ENCODE measurements around the gene TAT. TPM values are rescaled to one million over a fixed set of nuclear protein-coding genes. Genes with fewer than 3 reads are reported as not detected.
A peak's percentile ranks its signal among the peaks of the same experiment; 100 is the strongest.

The TAT gene
- total RNA-seq (2013): not detected
- polyA plus RNA-seq (not detected), polyA minus RNA-seq (not detected in 2 replicates), total RNA-seq (0 to 2.3 (median 0) reads per million in 11 experiments)

DNA sequence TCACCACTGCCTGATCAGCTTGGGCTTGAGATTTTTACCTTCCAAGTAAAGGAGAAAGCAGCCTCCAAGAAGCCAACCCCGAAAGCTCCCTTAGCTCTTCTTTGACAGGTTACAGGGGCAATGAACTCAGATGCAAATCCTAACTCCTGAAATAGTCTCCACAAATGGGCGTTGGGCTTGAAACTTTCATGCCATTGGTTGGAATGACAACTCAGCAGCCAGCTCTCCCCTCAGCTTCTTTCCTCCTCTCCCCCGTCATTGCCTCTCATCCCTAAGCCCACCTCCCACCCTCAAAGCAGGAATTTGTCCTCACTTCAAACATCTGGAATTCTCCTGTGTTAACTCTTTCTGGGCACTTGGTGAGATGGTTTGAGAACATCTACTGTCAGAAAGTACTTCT, at the start of gene TAT:
TSS of gene TAT (minus strand) at position 122 of the 400 bp plus-strand sequence. CDS start 677 bp downstream, outside the sequence.
- H3K27me3 Mint-ChIP-seq (ENCODE audit: low read depth in 3 of 3): peaks cover 15 to 33% (median 29%) of the 10 kb centered on the region in 3 donors
- no peak within 1 kb of the TSS for H3K4me3 Mint-ChIP-seq
- peaks cover 0 to 2% (median 0%) of the 10 kb centered on the region in 7 donors for H3K9me3 Mint-ChIP-seq
- TF ChIP-seq, protein P1, sequence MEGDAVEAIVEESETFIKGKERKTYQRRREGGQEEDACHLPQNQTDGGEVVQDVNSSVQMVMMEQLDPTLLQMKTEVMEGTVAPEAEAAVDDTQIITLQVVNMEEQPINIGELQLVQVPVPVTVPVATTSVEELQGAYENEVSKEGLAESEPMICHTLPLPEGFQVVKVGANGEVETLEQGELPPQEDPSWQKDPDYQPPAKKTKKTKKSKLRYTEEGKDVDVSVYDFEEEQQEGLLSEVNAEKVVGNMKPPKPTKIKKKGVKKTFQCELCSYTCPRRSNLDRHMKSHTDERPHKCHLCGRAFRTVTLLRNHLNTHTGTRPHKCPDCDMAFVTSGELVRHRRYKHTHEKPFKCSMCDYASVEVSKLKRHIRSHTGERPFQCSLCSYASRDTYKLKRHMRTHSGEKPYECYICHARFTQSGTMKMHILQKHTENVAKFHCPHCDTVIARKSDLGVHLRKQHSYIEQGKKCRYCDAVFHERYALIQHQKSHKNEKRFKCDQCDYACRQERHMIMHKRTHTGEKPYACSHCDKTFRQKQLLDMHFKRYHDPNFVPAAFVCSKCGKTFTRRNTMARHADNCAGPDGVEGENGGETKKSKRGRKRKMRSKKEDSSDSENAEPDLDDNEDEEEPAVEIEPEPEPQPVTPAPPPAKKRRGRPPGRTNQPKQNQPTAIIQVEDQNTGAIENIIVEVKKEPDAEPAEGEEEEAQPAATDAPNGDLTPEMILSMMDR (IDR thresholded peaks at IDR 0.05): no peak
- intact Hi-C loops (cut with micrococcal nuclease): no loop called here
- H3K27ac ChIP-seq (ENCODE audit: low read depth in 1 of 2, low read length in 2 of 2): no peak within 1 kb of the TSS
- no peaks in the 10 kb centered on the region for H4K20me1 ChIP-seq (ENCODE audit: insufficient read depth, low read length)
- no peak within 1 kb of the TSS for H3K27ac Mint-ChIP-seq
- H3K36me3 ChIP-seq (replicated peaks in 1 of 2; ENCODE audit: control insufficient read depth in 1 of 2, insufficient read depth in 2 of 2, low read length in 2 of 2): no peaks in the 10 kb centered on the region
- no peak within 1 kb of the TSS for H3K4me3 ChIP-seq (replicated peaks in 1 of 3; ENCODE audit: low read depth in 2 of 3, low read length in 3 of 3)
- no peak within 1 kb of the TSS for H2AFZ ChIP-seq (ENCODE audit: insufficient read depth, low read depth, low read length, poor library complexity, severe bottlenecking)
- H3K79me2 ChIP-seq (ENCODE audit: insufficient read depth, low read length): no peaks in the 10 kb centered on the region
- peaks cover 7 to 15% of the 10 kb centered on the region in 2 donors for H3K27me3 ChIP-seq (ENCODE audit: control insufficient read depth in 2 of 2, insufficient read depth in 2 of 2, low read length in 2 of 2)
- no peaks in the 10 kb centered on the region for H3K4me1 ChIP-seq (ENCODE audit: control insufficient read depth in 1 of 2, insufficient read depth in 2 of 2, low read length in 2 of 2)
- H3K4me2 ChIP-seq (replicated peaks; ENCODE audit: extremely low read depth, low read length, poor library complexity, severe bottlenecking): no peak within 1 kb of the TSS
- DNase-seq: no peak
- 61% methylated on average over 2 of the region's 3 CpGs for WGBS (ENCODE audit: insufficient coverage)
- peaks cover 2% of the 10 kb centered on the region for H3K4me1 Mint-ChIP-seq
- H3K9me3 ChIP-seq (replicated peaks in 1 of 2; ENCODE audit: control insufficient read depth in 1 of 2, insufficient read depth in 1 of 2, low read length in 2 of 2): no peaks in the 10 kb centered on the region
- no peaks in the 10 kb centered on the region for H3K36me3 Mint-ChIP-seq
- no peak within 1 kb of the TSS for H3K9ac ChIP-seq (ENCODE audit: insufficient read depth, low read length, poor library complexity, severe bottlenecking)

DNA sequence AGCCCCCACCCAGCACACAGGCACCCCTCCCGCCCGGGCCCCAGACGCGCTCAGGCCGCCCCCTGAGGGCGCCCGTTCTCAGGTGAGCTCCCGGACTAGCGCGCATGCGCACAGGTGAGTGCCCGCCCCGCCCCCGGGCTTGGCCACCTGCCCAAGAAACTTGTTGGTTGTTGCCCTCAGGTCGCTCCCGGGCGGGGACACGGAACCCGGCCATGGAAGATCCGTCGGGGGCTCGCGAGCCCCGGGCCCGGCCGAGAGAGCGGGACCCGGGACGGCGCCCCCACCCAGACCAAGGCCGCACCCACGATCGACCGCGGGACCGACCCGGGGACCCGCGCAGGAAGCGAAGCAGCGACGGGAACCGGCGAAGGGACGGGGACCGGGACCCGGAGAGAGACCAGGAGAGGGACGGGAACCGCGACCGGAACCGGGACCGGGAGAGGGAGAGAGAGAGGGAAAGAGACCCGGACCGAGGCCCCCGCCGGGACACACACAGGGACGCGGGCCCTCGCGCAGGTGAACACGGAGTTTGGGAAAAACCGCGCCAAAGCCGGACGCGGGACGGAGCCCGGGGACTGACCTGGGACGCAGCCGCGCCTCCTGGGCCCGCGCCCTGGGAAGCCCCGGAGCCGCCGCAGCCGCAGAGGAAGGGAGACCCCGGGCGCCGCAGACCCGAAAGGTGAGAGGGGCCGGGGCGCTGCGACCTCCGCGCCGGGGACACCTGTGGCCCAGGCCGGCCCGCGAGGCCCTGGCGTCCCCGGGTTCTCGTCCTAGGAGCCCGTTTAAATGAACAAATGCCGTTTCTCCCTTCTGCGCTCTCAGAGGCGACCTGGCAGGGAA, 49.3 kb upstream of the TAT start, which contains the start of gene MARVELD3:
TSS of gene MARVELD3 (plus strand) at position 167 of the 840 bp plus-strand sequence. CDS start at position 213, 46 bp downstream.
- no peaks in the 10 kb centered on the region for H4K20me1 ChIP-seq (ENCODE audit: insufficient read depth, low read length)
- no peaks in the 10 kb centered on the region for H3K79me2 ChIP-seq (ENCODE audit: insufficient read depth, low read length)
- H3K36me3 Mint-ChIP-seq: no peaks in the 10 kb centered on the region
- peak within 1 kb of the TSS in 1 of 2 donors; percentile 74 for H3K4me3 Mint-ChIP-seq
- H3K4me2 ChIP-seq (replicated peaks; ENCODE audit: extremely low read depth, low read length, poor library complexity, severe bottlenecking): peak within 1 kb of the TSS; percentile 15
- peaks cover 0 to 8% (median 2%) of the 10 kb centered on the region in 7 donors for H3K9me3 Mint-ChIP-seq
- peaks cover 34 to 43% (median 43%) of the 10 kb centered on the region in 3 donors for H3K27me3 Mint-ChIP-seq (ENCODE audit: low read depth in 3 of 3)
- H3K27me3 ChIP-seq (ENCODE audit: control insufficient read depth in 2 of 2, insufficient read depth in 2 of 2, low read length in 2 of 2): peaks cover 44 to 52% of the 10 kb centered on the region in 2 donors
- no peaks in the 10 kb centered on the region for H3K4me1 Mint-ChIP-seq
- DNase-seq: no peak
- TF ChIP-seq, protein P1 (IDR thresholded peaks at IDR 0.05): no peak
- no peaks in the 10 kb centered on the region for H3K36me3 ChIP-seq (replicated peaks in 1 of 2; ENCODE audit: control insufficient read depth in 1 of 2, insufficient read depth in 2 of 2, low read length in 2 of 2)
- H3K27ac Mint-ChIP-seq: no peak within 1 kb of the TSS
- intact Hi-C loops (cut with micrococcal nuclease): no loop called here
- H3K9me3 ChIP-seq (replicated peaks in 1 of 2; ENCODE audit: control insufficient read depth in 1 of 2, insufficient read depth in 1 of 2, low read length in 2 of 2): no peaks in the 10 kb centered on the region
- WGBS (ENCODE audit: insufficient coverage): 1% methylated on average over 94 of the region's 98 CpGs
- H3K27ac ChIP-seq (ENCODE audit: low read depth in 1 of 2, low read length in 2 of 2): no peak within 1 kb of the TSS
- peak within 1 kb of the TSS; percentile 29 for H2AFZ ChIP-seq (ENCODE audit: insufficient read depth, low read depth, low read length, poor library complexity, severe bottlenecking)
- no peak within 1 kb of the TSS for H3K4me3 ChIP-seq (replicated peaks in 1 of 3; ENCODE audit: low read depth in 2 of 3, low read length in 3 of 3)
- no peak within 1 kb of the TSS for H3K9ac ChIP-seq (ENCODE audit: insufficient read depth, low read length, poor library complexity, severe bottlenecking)
- H3K4me1 ChIP-seq (ENCODE audit: control insufficient read depth in 1 of 2, insufficient read depth in 2 of 2, low read length in 2 of 2): peaks cover 0 to 8% of the 10 kb centered on the region in 2 donors

All from CD14-positive monocyte (primary cell).